GM12864 (cell line): ENCODE results near the gene CENPO.
"Not testable (repeated sequence)": the region's sequence is repeated elsewhere in the genome, so short reads cannot be mapped to it uniquely, and the experiment has no call there.

Experiments
- DNase-seq: peaks from one replicate; pipeline ENCODE4 v3.0.0-alpha.2; 2011; ENCODE audit warnings: low read depth
- H3K4me3 ChIP-seq: 2 replicates; pipeline ENCODE4 v1.5.1; 2011; ENCODE audit warnings: mild to moderate bottlenecking, low read depth, low read length, control low read depth
- CTCF ChIP-seq: IDR thresholded peaks from 2 replicates; pipeline ENCODE4 v1.5.1; 2011; ENCODE audit warnings: low read depth, mild to moderate bottlenecking, moderate library complexity, low read length, control low read depth, inconsistent platforms; ENCODE audit errors: missing control alignments

The CENPO gene

GRCh38 chr2:24832931-24833701 is 39.9 kb downstream of the CENPO start:
- no peak for DNase-seq
- H3K4me3 ChIP-seq = no peak overlapping the region
- no peak for TF ChIP-seq CTCF

- DNase-seq = no peak
- no peak overlapping the region for H3K4me3 ChIP-seq
- no peak for TF ChIP-seq CTCF
Observed at GRCh38 chr2:24833821-24834732, 40.9 kb downstream of the CENPO start.

GRCh38 chr2:24834733-24835395 is 41.6 kb downstream of the CENPO start:
- TF ChIP-seq CTCF = no peak

GRCh38 chr2:24835411-24835810 is 42.2 kb downstream of the CENPO start:
- not testable (repeated sequence) for H3K4me3 ChIP-seq, DNase-seq

More at GRCh38 chr2:24834733-24835395, 41.6 kb downstream of the CENPO start:
- DNase-seq = no peak
- no peak overlapping the region for H3K4me3 ChIP-seq

- no peak for DNase-seq
- TF ChIP-seq CTCF = no peak
- no peak overlapping the region for H3K4me3 ChIP-seq
Observed at GRCh38 chr2:24836206-24836605, 43.0 kb downstream of the CENPO start.

- DNase-seq = no peak
- no peak overlapping the region for H3K4me3 ChIP-seq
- TF ChIP-seq CTCF = no peak
Observed at GRCh38 chr2:24836706-24837105, 43.5 kb downstream of the CENPO start.

- DNase-seq = no peak
- no peak overlapping the region for H3K4me3 ChIP-seq
- no peak for TF ChIP-seq CTCF
Observed at GRCh38 chr2:24837996-24838513, 44.8 kb downstream of the CENPO start.
